GM21390 (cell line): Measurements from ENCODE around the gene PI4KB.
"Not testable (repeated sequence)": the region's sequence is repeated elsewhere in the genome, so short reads cannot be mapped to it uniquely, and the experiment has no call there.

Source experiments
- ATAC-seq: cut with Tn5 transposase; IDR thresholded peaks from one replicate; pipeline ENCODE4 v1.9.1; 2021; ENCODE audit not compliant: unreplicated experiment

PI4KB gene

DNA sequence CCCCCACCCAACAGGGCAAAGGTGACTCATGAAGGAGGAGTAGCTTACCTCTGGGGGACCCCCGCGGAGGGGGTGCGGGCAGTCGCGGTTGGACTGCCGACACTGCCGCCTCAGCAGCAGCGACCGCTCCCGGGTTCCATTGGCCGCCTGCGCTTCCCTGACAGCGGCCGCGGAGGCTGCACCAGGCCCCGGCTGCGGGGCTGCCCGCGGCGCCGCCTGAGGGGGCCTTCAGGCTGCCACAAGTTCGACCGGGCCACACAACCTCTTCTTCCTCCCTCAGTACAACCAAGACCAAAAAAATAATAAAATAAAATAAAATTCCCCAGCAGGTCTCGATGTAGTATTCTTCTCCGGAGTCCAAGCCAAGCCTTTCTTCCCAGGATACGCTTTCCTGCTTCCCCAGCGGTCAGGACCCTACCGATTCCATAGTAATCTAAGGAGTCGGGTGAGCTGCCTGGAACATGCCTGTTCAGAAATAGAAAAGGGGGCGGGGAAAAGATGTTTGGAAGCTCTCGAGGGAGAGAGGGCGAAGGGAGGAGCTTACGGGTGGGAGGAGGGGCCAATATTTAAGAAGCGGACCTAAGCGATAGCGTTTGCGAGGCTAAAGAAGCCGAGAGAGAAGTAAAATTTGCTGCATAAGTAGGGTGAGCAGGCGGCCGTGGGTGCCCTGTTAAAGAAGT lies at the start of gene PI4KB:
Gene PI4KB, minus strand, starts transcription at position 194 of the 680 bp plus-strand sequence. CDS start 10,935 bp downstream, outside the sequence.
- peak; percentile 76 for ATAC-seq

DNA sequence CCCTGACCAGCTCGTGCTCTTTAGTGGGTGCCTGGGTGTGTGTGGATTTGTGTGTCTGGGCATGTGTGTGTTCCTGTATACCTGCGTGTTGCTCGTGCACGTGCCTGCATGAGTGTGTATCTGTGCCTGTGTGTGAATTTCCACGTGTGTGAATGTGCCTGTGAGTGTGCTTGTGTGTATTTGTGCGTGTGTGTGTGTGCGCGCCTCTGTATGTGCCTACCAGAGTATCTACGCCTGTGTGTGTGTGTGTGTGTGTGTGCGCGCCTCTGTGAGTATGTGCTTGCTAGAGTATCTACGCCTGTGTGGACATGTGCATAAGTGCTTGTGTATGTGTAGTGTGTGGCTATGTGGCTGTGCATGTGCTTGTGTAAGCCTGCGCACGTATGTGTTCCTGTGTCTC lies 46.0 kb upstream of the PI4KB start:
- ATAC-seq = no peak

DNA sequence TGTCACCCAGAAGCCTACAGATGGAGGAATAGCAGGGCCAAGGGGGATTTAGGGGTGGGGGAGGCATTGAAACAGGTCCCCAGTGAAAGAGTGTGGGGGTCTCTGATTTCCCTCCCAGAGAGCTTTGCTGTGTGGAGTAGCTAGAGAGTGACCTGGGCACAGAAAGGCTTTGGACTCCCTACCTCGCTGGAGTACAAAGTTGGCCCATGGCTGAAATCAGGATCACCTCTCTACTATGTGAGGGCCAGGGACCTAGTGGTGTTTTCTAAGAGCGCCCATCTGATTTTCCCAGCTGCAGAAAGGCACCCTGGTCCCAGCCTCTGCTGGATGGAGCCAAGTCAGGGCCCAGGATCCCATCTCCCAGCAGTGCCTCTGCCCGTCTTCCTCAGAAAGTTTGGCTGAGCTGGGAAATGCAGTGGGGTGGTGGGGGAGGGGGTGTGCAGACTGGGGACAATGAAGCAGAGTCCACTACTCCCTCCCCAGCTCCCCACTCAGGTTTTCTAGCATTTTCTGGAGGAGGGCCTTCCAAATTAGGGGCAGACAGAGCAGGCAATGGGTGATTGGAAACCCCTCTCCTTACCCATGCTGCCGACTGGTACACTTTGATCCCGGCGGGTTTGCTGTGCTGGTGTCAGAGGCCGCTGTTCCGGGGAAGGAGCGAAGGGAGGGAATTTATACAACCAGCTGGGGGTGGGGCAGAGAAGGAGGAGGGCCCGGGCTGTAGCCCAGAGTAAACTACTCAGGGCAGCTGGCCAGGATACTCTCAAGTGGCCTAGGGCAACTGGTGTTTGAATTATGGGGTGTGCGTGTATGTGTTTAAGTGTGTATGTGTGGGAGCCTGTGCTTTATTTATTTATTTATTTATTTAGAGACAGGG lies 45.1 kb upstream of the PI4KB start, which contains the start of gene SELENBP1:
Gene SELENBP1, minus strand, starts transcription at position 648 of the 877 bp plus-strand sequence. Its CDS starts 64 bp downstream, at position 584.
- no peak for ATAC-seq

DNA sequence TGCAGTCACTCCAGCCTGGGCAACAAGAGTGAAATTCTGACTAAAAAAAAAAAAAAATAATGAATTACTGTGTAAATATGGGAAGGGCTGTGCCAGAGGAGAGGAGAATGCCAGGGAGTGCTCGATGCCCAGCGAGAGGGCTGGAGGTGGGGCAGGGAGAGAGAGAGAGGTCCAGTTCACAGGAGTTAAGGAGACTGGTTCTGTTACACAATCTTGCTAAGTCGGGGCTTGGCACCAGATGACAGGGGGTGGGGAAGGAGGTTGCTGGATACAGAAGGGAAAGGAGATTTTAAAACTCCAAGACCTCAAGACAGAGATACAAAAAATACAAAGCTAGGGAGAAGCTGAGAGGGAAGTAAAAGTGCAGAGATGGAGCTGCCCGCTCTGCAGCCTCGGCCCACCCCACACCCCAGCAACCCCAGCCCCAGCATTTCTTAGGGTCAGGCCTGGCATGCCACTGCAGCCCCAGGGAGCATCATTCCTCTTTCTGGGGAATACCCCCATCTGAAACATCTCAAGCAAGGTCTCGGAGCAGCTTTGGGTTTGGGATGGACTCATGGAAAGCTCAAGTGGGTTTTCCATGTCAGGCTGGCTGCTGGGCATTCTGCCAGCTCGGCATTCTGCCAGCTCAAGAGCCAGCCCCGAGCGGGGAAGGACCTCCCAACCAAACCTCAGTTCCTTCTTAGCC lies 44.3 kb upstream of the PI4KB start:
- no peak for ATAC-seq

DNA sequence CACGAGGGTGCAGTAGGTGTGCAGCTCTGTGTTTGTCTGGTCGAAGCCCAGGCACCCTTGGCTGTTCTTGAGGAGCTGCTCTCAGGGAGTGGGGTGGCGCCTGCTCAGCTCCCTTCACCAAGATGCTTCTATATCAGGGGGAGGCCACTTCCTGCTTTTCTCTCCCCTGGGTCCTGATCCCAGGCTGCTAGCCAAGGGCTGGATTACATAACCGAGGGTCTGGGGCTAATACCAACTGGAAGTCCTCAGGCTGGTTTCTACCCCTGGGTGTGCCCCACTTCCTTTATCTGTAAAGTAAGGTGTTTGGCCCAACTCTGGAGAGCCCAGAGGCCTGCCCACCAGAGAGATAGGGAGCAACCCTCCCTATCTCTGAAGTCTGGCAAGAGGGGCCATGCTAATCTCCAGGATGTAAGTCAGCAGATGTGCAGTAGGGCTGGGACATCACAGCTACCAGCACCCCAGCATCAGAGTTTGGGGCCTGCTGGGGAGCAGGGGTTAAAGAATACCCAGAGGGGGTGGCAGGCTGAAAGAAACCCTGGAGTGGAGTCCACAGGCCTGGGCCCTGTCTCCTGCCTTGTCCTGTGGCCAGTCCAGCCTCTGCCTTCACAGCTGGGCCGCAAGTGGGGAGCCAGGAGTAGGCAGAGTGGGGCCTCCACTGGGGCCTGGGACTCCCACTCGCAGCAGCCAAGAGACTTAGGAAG lies 43.1 kb upstream of the PI4KB start:
- ATAC-seq = no peak

DNA sequence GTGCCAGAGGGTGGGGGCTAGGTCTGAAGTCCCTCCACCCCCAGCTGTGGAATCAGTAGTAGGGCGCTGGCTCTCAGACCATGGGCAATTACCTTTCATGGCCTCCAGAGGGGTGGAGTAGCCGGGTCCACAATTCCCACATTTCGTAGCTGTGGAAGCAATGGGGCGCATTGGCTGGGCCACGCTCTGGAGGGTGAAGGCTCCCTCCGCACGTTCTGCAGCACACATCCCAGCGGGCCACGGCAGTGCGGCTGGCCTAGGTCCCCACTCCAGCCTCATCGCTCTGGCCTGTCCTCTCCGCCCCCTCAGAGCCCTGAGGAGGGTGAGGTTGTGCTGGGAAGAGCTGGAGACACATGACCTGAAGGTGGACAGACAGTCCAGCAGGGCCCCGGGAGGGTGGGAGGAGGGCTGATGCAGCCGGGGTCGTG lies 42.4 kb upstream of the PI4KB start:
- ATAC-seq = no peak

DNA sequence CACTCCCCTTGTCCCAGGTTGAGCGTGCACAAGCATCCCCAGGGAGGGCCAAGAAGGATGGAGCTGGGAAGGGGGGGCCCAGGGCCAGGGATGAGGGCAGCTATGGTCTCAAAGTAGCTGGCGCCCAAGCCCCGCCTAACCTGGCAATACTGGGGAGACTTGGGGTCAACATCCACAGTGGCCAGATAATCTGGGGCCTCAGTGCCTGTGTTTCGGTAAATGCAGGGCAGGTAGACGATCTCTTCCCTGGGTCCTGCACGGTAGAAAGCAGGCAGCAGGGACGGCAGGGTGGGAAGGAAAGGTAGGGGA lies 42.0 kb upstream of the PI4KB start:
- no peak for ATAC-seq

DNA sequence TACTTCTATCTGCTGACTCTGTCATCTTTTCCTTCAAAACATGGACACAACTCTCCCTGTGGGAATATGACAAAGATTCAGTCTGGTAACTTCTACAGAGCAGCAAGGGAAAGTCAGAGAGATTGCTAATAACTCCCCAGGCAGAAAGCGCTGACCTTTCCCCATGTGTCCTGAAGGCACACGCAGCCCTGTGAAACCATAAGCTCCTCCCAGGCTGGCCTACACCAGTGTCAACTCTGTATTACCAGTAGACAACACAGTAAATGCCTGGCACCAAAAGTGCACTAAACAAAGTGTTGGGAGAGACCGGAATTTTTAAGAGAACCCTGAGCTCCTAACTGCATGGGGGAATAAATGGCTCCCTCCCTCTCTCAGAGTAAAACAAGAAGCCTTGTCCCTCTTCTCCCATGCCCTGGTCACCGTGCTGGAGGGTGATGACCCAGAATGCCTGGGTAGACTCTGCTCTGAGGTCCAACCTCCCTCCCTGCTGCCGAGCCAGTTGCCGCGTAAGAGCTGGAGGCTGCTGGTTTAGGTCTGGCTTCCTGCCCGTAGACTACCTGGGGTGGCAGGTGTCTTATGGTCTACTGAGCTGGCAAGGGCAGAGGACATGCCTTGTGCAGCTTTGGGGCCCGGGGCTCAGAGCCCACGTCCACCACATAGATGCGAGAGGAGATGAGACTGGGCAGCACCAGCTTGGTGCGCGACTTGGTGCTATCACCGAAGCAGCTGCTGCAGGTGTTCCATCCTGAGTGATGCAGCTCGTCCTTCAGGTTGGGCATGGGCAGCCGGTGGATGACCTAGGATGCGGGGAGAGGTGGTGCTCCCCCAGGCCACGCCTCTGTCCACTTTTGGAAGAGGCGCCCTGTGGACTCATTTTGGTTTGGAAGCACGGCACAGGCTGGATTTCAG lies 41.4 kb upstream of the PI4KB start:
- no peak for ATAC-seq

DNA sequence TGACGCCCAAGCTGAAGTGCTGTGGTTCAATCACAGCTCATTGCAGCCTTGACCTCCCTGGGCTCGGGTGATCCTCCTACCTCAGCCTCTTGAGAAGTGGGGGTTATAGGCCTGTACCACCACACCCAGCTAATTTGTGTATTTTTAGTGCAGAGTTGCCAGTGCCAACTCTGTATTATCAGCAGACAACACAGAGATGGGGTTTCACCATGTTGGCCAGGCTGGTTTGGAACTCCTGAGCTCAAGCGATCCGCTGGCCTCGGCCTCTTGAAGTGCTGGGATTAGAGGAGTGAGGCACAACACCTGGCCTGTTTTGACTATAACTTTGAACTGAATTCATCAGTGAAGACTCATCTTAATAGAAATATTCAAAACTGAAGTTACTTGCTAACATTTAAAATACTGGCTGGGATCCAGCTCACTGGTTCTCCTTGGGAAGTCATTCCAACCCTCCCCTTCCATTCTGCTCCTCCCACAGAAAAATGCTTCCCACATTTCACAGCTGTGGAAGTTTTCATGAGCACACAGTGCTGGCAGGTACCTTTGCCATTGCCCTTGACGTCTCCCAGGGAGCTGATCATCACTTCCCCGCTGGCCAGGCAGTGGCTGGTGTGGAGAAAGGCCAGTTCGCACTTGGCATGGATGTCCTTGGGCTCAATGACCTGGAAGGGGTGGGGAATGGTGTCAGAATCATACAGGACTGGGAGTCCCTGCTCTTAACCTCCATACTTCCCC lies 40.6 kb upstream of the PI4KB start:
- no peak for ATAC-seq

DNA sequence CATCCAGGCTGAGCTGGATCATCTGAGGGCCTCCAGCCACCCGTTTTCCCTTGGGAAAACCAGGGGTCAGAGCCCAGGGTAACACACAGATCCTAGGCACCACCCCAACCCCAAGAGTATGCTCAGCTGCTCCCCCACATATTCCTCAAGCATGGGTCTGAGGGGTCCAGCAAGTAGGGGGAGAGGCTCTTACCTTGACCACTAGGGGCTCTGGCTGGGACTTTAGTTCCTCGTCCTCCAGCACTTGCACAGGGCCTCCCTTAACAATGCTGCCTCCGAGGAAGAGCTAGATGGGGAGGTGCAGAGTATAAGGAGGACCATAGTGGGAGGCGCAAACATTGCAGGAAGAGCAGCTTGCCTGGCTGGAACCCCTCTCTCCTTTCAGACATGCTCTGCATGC lies 37.8 kb upstream of the PI4KB start:
- ATAC-seq = no peak

DNA sequence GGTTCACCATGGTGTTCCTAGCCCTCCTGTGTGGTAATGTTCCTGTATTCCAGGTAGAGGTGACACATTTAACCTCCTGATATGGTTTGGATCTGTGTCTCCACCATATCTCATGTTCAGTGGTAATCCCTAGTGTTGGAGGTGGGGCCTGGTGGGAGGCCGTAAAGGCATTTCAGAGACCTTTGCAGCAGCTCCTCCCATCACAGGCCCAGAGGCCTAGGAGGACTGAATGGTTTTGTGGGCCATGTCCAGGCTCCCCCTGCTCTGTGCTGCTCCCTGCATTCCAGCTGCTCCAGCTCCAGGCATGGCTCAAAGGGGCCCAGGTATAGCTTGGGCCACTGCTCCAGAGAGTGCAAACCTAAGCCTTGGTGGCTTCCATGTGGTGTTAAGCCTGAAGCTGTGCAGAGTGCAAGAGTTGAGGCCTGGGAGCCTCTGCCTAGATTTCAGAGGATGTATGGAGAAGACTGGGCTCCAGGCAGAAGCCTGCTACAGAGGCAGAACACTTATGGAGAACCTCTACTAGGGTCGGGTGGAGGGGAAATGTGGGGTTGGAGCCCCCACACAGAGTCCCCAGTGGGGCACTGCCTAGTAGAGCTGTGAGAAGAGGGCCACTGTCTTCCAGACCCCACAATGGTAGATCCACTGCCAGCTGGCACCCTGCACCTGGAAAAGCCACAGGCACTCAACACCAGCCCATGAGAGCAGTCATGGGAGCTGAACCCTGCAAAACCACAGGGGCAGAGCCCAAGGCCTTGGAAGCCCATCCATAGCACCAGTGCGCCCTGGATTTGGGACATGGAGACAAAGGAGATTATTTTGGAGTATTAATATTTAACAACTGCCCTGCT lies 35.3 kb upstream of the PI4KB start:
- no peak for ATAC-seq

DNA sequence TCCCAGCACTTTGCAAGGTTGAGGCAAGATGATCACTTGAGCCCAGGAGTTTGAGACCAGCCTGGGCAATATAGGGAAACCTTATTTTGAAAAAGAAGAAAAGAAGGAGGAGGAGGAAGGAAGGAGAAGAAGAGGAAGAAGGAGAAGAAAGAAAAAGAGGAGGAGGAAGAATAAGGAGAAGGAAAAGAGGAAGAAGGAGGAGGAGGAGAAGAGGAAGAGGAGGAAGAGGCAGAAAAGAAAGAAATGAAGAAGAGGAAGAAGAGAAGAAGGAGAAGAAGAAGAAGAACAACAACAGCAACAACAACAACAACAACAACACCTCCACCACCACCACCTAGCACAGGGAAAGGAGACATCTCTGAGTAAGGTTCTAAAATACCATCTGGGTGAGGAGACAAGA lies 34.7 kb upstream of the PI4KB start:
- no peak for ATAC-seq

DNA sequence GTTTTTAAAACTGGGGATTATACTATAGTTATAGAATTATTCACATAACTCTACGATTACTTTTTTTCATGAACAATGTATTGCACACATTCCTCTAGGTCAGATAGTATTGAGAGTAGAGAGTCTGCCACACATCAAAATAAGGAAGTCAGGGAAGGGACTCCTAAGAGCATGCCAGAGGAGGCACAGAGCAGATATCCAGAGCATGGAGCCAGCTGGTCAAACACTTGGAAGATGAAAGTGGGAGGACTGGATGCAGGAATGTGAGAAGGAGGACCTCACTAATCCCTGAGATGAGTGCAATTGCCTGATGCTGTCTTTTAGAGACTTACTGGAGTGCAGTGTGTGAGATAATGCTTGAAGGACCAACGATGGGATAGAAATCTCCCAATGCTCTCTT lies 29.5 kb upstream of the PI4KB start:
- ATAC-seq = no peak

DNA sequence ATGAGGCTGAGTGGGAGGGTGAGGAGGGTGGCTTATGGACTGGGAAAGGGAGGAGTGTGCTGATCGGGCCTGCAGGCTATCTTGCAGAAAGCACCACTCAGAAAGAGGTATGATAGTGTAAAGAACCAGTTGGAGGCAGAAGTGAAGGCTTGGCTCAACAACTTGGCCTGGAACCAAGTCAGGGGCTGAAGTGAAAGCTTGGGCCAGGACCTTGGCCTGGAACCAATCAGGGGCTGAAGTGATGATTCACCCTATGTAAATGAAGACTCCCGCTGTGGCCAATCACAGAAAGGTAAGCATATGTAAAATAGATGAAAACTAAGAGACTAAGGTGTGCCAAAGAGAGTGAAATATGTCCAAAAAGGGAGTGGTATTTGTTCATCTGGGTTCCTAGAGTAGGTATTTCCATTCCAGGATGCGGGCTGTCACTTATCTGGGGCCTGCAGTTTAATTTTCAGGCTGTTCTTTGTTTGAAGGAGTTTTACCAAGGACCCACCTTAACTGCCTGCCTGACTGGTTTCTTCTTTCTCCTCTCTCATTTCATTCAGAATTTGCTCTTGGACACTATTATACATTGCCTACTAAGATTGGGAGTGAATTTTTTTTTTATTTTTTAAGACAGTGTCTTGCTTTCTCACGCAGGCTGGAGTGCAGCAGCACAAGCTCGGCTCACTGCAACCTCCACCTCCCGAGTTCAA lies 25.0 kb upstream of the PI4KB start:
- ATAC-seq = no peak

DNA sequence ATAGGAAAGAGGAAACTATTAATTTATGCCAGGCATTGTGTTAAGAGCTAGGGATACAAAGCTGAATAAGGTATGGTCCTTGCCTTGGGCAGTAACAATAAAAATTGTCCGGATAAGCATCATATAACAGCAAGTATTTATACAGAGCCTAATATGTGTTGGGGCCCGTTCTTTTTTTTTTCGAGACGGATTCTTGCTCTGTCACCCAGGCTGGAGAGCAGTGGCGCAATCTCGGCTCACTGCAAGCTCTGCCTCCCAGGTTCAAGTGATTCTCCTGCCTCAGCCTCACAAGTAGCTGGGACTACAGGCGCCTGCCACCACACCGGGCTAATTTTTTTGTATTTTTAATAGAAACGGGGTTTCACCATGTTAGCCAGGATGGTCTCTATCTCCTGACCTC lies 23.1 kb upstream of the PI4KB start:
- ATAC-seq = not testable (repeated sequence)

DNA sequence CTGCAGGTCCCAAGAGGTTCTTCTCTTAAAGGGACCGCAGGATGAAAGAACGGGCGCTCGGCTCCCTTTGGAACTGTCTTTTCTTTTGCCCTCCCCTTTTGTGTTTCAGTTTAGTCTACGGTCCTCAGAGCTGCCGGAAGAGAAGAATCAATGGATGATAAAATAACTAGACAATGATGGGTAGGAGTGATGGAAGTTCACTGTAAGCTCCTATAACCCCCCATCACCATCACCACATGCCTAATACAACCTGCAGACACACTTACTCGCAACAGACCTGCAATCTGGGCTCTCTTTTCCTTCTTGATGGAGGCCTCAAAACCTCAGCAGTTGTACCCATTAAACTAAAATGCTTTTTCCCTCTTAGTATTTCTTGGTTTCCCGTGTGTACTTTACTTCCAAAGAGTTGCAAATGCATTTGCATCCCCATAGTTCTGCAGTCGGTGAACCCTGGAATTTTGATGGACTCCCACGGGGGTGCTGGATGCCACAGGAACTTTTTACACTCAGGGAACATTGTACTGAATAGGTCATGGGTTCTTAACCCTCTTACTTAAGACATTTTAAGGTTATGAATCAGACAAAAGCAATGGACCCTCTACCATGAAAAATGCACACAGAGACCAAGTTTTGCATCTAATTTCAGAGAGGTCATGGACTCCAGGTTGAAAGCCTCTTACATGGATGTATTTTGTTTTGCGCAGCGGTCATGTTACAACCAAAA lies 20.5 kb upstream of the PI4KB start:
- no peak for ATAC-seq

DNA sequence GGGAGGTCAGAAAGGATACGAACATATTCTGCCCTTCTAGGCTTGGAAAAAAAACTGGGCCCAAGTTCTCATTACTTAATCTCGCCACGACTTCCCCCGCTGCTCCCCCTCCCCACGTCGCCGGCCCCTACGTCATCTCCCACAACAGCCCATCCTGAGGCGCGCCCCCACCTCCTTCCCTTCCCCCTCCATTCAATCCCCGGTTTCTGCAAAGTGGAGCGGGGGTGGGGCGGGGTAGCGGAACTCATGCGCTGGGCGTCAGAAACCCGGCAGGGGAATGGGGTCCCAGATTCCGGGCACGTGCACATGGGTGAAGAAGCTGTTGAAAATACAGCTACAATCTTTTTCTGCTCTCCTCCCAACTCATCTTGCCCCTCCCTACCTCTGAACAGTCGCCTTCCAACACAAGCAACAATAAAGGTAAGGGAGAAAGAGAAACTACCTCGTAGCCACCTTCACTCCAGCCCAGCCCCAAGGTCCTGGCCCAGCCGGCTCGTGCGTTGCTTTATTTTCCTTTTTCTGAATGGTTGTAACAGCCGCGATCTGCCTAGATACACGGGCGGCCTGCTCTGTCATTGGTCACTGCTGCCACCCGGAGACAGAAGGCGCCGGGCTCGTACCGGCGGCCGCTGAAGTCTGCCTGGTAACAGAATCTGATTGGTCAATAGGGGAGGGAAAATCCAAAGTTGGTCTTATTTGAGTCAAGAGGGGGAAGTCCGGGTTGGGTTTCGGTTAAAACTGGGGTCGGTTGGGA lies 19.7 kb upstream of the PI4KB start, which contains the start of gene RFX5:
Gene RFX5, minus strand, starts transcription at position 484 of the 754 bp plus-strand sequence. CDS start 932 bp downstream, outside the sequence.
- peak; percentile 95 for ATAC-seq
